GM19397 (cell line): ENCODE results near the gene SHISA7.
A peak's percentile ranks its signal among the peaks of the same experiment; 100 is the strongest.

ENCODE experiments used
- ATAC-seq: cut with Tn5 transposase; IDR thresholded peaks from one replicate; pipeline ENCODE4 v1.9.1; 2021; ENCODE audit warnings: mild to moderate bottlenecking, moderate library complexity; ENCODE audit not compliant: unreplicated experiment

SHISA7 gene

DNA sequence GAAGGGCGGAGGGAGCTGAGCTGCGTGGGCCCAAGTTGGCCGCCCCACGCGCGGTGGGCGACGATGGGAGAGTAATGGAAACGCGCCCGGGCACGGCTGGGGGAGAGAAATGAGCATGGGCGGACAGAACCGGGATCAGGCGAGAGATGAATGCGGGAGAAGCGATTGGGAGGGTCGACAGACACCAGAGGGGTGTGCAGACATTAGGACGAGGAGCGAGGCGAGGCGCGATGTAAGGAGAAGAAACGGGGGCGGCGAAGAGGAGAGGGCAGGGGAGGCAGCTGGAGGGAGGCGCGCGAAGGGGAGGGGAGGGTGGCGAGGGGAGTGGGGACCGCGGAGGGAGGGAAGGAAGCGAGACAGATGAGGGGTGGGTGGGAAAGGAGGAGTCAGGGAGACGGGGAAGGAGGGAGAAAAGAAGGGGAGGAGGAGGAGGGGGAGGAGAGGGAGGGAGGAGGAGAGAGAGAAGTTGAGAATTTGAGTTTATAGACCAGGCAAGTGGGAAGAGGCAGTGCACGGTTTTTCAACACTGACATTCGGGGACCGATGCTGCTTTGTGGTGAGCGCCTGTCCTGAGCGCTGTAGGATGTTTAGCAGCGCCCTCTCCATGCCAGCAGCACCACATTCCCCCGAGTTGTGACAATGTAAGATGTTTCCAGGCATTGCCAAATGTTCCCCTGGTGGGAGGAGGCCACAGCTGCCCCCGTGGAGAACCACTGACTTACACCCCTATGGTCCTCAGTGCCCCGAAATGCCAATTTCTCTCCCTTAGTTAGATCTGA lies at the start of gene SHISA7:
Gene SHISA7, minus strand, starts transcription at position 256 of the 779 bp plus-strand sequence. CDS start 437 bp downstream, outside the sequence.
- no peak for ATAC-seq

DNA sequence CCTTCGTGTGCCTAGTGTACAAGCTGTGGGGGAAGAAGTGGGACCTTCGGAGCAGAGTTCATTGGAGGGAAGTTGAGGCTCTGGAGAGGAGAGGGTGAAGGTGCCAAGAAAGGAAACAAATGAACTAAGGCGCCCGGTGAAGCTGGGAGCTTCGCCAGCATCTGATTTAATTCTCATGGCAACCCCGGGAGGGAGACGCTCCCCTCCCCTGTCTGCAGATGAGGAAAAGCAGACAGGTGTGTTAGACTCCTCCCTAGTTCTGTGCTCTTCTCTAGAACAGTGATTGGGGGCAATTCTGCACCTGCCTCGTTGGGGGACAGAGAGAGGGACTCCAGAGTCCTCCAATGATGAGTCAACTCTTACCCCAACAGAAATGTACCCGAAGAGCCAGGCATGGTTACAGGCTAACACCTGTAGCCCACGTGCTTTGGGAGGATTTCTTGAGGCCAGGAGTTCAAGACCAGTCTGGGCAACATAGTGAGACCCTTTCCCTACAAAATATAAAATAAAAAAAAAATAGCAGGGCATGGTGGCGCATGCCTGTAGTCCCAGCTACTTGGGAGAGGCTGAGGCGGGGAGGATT lies 49.4 kb upstream of the SHISA7 start:
- no peak for ATAC-seq

DNA sequence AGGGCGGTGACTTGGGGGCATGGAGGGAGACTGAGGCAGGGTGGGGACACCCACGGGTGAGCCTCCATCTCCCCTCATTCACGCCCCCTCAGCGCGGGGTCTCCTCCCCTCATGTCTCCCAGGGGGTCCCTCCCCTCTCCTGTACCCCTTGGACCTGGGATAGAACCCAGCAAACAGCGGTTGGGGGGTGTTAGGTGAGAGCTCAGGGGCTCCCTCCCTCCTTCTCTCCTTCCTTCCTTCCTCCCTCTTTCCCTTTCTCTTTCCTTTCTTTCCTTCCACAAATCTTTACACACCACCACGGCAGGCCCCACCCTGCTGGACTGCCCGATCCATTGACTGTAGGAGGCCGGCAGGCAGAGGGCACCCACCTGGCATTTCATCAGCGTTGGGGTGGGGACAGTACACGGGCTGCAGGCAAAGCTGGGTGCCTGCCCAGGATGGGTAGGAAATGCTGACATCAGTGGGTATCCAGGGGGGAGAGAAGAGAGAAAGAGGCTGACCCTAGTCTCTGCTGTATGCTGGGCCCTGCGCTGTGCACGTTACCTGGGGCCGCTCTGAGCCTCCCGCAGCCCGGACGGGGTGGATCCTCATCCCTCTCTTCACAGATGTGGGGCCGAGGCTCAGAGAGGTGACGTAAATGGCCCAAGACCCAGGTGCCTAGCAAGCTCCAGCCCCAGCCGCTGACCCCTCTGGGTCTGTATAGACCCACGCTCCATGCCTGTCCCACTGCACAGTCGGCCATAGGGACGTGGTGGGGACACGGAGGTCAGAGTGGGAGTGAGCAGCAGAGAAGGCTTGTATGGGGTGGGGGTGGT lies 48.7 kb upstream of the SHISA7 start:
- ATAC-seq: no peak

DNA sequence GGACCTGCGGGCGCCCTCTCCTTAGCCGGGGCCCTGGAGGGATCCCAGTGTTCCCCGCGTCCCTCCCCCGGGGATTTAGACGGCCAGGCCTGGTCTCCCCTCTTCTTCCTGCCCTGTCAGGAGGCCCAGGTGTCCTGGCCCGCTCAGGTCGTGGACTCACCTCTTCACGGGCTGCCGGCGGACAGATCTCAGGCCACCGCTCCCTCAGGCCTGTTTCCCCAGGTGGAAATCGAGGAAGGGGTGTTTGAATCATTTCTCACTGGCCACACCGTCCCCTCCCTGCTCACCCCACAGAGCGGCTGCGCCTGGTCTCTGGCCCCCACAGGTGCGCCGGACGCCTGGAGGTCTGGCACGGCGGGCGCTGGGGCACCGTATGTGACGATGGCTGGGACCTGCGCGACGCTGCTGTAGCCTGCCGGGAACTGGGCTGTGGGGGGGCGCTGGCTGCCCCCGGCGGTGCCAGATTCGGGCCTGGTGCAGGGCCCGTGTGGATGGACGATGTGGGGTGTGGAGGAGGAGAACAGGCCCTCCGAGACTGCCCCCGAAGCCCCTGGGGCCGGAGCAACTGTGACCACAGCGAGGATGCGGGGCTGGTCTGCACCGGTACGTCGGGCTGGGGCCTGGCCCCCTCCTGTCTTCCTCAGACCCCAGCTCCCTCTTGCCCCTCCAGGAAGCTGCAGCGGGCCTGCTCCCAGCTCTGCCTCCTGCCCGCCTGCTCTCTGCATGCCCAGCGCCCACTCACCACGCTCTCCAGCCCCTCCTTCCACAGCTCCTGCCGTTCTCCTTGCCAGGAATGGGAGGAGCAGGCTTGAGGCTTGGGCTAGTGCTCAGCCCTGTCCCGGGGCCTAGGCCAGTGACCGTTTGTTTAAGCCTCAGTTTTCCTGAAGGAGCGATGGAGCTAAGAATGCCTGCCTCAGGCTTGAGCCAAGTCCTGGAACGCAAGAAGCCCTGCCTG lies 47.7 kb upstream of the SHISA7 start:
- no peak for ATAC-seq

DNA sequence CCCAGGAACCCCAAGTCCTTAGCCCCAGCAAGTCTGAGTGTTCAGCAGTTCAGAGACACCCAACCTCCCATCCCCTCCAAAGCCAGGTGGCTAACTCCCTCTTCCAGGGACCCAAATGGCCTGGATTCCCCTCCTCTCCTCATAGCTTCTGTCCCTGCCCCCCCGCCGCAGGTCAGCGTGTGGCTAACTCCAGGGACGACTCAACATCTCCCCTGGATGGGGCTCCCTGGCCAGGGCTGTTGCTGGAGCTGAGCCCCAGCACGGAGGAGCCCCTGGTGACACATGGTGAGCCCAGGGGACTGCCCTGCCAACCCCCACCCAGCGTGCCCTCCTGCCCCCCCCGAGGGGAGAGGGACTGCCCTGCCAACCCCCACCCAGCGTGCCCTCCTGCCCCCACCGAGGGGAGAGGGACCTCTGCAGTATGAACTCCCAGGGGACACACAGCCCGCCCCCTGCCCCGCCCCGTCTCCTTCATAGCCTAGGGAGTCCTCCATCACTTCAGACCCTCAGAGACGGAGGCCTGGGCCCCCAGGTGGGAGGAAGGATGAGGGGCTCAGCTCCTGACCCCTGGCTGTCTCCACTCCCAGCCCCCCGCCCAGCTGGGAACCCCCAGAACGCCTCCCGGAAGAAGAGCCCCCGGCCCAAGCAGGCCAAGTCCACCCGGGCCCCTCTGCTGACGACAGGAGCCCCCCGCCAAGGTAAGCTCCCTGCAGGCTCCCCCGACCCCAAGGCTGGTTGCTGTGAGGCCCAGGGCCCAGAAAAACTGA lies 46.8 kb upstream of the SHISA7 start:
- ATAC-seq: no peak

DNA sequence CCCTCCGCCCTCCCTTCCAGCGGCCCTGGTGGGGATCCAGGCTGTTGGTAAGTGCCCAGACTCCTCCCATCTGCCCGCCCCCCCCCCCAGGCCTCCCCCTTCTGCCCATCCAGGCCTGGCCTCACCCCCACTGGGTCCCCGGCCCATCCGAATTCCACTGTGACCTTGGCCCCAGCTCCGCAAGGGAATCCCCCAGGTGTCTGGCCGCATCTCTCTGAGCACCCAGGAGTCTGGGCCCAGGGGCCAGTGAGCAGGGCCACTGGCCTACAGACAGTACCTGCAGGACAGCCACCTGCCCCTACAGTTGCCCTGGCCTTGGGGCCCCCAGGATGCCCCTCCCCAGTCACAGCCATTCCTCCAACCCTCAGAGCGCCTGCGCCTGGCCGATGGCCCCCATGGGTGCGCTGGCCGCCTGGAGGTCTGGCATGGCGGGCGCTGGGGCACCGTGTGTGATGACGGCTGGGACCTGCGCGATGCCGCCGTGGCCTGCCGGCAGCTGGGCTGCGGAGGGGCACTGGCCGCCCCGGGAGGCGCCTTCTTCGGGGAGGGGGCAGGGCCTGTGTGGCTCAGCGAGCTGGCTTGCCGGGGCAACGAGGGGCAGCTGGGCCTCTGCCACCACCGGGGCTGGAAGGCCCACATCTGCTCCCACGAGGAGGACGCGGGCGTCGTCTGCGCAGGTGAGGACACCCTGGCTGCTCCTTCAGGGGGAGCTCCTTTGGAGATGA lies 46.0 kb upstream of the SHISA7 start:
- ATAC-seq: no peak

DNA sequence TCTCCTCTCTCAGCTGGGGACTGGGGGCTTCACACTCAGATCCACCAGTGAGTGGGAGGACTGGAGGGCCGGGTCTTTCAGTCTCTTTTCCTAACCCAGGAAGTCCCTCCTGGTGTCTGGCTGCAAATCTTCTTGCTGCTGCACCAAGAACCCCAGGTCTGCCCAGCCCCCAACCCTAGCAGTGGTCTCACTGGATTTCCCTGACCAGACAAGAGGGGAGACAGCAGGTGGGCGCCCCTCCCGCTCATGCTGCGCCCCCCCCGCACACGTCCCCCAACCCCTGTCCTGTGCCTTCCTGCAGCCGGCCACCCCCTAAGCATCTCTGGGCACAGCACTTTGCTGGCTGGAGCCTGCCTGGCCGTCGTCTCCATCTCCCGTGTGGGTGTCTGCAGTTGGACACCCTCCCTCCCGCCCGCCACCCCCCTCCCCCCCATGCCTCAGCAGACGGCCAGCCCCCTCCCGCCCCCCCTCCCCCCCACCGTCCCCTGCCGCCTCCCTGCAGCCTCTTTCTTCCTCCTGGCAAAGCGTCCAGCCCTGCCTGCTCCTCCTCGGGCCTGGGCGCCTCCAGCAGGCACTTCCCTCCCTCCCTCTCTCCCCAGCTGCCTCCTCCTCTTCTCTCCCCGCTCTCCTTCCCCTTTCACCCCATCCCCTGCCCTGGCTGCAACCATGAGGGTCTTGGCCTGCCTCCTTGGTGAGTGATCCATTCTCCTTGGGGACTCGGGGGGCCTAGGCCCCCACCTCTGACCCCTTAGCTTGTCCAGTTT lies 45.0 kb upstream of the SHISA7 start, which contains the start of gene SSC5D:
Gene SSC5D, plus strand, starts transcription at position 513 of the 764 bp plus-strand sequence. Its CDS starts 154 bp downstream, at position 667.
- ATAC-seq: no peak

DNA sequence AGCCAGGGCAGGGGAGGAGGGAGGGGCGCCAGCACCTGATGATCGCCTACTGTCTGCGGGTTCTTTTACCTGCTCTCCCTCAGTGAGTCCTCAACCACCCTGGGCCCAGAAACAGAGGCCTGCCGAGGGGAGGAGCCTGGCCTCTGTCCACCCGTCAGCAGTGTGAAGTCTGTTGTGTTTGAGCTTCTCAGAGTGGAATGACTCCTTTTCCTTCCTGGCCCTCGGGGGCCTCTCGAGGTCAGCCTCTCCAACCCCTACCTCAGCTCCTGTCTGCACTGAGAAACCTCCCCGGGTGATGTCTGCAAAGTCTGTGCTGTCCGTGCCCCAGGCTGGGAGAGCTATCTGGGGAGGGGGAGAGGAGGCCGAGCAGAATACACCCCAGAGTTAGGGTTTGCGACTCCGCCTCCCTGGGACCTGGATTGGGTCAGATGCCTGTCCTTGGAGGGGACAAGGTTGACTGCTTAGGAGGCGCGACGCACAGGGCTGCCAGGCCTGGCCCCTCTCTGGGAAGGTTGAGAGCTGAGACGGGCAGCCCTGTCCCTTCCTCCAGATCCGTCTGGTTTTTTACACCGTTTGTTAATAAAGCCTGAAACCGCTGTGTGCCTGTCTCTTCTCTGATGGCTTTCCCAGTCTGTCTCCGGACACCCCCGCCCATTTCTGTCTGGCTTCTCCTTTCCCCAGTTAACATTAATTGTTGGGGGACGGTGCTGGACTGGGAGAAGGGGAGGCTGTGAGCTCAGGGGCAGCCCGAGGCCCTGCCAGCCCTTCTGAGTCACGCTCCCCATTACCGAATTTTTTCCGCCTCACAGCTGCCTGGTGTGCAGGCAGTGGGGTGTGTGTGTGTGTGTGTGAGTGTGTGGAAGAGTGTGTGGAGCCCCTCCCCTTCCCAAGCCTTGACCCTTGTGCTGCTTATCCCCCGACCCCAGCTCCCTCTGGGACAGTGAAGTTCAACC lies 44.1 kb upstream of the SHISA7 start:
- no peak for ATAC-seq

DNA sequence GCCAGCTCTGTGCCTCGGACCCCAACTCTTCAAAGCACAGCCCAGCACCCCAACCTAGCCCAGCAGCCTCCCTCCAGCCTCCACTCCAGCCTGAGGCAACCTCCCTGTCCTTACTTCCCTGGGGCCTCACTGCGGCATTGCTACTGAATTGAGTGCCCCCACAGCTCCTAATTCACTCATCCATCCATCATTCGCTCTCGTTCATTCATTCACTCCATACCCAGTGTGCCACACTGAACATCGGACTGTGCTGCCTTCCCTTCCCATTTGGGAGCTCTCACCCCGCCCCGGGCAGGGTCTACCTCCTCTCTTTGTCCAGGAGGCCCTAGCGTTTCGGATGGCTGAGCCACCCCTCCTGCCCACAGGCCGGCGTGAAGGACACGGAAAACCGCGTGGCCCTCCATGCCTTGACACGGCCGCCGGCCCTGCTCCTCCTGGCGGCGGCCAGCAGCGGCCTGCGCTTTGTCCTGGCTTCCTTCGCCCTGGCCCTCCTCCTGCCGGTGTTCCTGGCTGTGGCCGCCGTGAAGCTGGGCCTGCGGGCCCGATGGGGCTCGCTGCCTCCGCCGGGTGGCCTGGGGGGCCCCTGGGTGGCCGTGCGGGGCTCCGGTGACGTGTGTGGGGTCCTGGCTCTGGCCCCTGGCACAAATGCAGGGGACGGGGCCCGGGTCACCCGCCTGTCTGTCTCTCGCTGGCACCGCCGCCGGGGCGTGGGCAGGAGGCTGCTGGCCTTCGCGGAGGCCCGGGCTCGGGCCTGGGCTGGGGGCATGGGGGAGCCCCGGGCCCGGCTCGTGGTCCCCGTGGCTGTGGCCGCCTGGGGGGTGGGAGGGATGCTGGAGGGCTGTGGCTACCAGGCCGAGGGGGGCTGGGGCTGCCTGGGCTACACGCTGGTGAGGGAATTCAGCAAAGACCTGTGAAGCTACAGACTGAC lies 43.2 kb upstream of the SHISA7 start:
- ATAC-seq: no peak

DNA sequence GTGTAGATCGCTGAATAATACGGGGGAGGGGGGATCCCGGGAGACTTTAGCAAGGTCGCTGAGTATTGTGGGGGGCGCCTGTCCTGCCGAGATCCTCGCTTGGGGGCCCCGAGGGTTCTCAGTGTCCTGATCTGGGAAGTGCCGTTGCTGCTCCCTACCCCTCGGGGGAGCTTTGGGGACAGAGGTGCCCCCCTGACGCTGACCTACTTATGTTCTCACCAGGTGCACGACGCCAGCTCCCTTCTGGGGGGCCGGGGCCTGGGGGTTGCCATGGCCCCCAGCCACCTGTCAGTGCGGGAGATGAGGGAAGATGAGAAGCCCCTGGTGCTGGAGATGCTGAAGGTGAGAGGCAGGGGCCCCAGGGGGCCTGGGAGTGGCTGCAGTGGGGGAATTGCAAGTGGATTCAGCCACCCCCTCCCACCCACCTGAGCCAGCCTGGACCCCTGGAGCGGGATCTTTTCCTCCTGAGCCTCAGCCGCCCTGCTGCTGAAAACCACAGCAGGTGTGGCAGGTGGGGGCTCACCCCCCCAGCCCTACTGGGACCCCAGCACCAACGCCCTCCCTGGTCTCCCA lies 42.4 kb upstream of the SHISA7 start:
- ATAC-seq: no peak

DNA sequence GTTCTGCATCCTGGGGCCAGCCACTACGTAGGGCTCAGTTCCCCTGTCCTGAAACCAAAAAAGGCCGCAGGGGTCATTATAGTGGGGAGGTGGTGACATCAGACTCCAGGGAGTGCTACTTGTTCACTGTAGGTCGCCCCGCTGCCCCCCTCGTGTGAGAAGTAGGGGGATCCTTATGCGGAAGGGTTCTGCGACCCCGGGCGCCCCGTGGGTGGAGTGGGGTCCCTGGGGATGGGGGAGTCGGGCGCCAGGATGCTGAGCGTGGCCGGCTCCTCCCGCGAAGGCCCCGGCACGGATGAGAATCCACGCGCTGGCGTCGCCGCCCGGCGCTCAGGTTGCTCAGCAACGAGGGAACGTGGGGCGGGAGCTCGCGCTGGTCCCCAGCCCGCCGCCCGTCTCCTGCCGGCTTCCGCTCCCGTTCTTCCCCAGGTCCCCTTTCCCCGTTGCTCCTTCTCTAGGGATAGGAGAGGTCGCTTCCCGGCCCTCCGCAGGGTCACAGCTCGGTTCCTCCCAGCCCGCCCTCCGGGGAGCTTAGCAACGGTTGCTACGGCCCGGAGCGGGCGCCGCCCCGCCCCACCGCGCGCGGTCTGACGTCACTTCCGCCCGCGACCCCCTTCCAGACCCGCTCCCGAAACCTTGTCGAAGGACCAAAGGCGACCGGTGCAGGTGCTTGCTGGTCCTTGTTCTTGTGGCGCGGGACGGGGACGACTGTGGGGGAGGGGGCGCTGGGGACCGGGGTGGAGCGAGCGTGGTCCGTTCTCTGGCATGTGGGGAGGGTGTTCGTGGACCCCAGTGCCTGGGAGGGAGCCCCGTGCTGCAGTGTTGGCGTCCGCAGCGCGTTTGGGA lies 41.7 kb upstream of the SHISA7 start, which contains the start of gene NAT14:
Gene NAT14, plus strand, starts transcription at position 596 of the 846 bp plus-strand sequence. CDS start 521 bp downstream, outside the sequence.
- peak; percentile 58 for ATAC-seq

DNA sequence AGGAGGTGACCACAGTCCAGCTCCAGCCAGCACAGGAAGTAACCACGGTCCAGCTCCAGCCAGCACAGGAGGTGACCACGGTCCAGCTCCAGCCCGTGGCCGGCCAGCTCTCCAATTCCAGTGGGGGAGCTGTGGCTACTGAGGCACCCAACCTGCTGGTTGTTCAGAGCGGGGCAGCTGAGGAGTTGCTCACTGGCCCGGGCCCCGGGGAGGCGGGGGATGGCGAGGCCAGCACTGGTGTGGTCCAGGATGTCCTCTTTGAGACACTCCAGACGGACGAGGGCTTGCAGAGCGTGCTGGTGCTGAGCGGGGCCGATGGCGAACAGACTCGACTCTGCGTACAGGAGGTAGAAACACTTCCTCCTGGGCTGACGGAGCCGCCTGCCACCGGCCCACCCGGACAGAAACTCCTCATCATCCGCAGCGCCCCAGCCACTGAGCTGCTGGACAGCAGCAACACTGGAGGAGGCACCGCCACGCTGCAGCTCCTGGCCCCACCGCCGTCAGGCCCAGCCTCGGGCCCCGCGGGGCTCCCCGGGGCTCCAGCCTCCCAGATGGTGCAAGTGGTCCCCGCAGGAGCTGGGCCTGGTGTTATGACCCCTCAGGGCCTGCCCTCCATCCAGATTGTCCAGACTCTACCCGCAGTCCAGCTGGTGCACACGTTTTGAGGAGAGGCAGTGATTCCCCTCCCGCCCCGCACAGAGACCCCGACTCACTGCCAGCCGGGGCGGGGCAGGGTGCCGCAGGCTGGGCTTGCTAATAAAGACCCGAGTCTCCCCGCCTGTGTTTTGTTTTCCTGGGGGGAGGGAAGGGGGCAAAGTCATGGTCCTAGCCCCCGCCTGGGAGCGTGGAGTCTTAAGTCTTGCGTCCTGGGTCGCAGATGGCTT lies 40.8 kb upstream of the SHISA7 start:
- ATAC-seq: no peak

DNA sequence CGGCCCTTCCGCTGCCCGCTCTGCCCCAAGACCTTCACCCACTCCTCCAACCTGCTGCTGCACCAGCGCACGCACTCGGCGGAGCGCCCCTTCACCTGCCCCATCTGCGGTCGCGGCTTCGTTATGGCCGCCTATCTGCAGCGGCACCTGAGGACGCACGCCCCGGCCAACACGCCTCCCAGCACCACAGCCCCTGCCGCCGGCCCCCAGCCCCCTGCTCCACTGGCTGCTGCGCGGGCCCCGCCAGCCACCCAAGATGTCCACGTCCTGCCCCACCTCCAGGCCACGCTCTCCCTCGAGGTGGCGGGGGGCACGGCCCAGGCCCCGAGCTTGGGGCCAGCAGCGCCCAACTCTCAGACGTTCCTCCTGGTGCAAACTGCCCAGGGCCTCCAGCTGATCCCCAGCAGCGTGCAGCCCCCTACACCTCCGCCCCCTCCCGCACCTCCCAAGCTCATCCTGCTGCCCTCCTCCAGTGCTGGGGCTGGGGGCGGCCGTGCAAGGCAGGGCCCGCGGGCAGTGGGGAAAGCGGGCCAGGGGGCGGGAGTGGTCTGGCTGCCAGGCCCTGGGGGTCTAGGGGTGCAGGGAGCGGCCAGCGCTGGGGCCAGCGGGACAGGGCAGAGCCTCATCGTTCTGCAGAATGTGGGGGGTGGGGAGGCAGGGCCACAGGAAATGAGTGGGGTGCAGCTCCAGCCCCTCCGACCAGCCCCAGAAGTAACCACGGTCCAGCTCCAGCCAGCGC lies 40.0 kb upstream of the SHISA7 start:
- no peak for ATAC-seq
